Measurements from ENCODE around the gene RNF40. TPM values are rescaled to one million over a fixed set of nuclear protein-coding genes. Genes with fewer than 3 reads are reported as not detected.
A peak's percentile ranks its signal among the peaks of the same experiment; 100 is the strongest.

Gene RNF40
- total and polyA plus RNA-seq, 2 of the 8 experiments (the other 6 are each of a cell fraction or from before 2014, with no cell fraction given): 38.5 to 68.7 TPM

- no peak for TF ChIP-seq RNF2 (IDR thresholded peaks at IDR 0.05; ENCODE audit: borderline replicate concordance, low read depth, low read length, missing control alignments, poor library complexity, severe bottlenecking)
- TF ChIP-seq TBP (IDR thresholded peaks at IDR 0.05; ENCODE audit: low read depth, low read length): peak; percentile 91
- TF ChIP-seq KDM4A (IDR thresholded peaks at IDR 0.05; ENCODE audit: low read depth, low read length, severe bottlenecking): peak; percentile 88
- TF ChIP-seq CREB1 (IDR thresholded peaks at IDR 0.05): no peak; the same call in 1 of the 2 replicates
- TF ChIP-seq CBX5 (IDR thresholded peaks at IDR 0.05; ENCODE audit: low read depth, low read length): no peak
- TF ChIP-seq ATF2 (IDR thresholded peaks at IDR 0.05; ENCODE audit: low read length): no peak
- TF ChIP-seq SIRT6 (IDR thresholded peaks at IDR 0.05; ENCODE audit: low read length): no peak
- TF ChIP-seq, protein P1, sequence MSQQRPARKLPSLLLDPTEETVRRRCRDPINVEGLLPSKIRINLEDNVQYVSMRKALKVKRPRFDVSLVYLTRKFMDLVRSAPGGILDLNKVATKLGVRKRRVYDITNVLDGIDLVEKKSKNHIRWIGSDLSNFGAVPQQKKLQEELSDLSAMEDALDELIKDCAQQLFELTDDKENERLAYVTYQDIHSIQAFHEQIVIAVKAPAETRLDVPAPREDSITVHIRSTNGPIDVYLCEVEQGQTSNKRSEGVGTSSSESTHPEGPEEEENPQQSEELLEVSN (IDR thresholded peaks at IDR 0.05): peak; percentile 50; the same call in 1 of the 2 replicates
- no peak for TF ChIP-seq NRF1 (IDR thresholded peaks at IDR 0.05; ENCODE audit: low read depth, low read length)
- TF ChIP-seq, protein P2, sequence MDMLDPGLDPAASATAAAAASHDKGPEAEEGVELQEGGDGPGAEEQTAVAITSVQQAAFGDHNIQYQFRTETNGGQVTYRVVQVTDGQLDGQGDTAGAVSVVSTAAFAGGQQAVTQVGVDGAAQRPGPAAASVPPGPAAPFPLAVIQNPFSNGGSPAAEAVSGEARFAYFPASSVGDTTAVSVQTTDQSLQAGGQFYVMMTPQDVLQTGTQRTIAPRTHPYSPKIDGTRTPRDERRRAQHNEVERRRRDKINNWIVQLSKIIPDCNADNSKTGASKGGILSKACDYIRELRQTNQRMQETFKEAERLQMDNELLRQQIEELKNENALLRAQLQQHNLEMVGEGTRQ (IDR thresholded peaks at IDR 0.05; ENCODE audit: low read length): no peak
- TF ChIP-seq SAP30 (IDR thresholded peaks at IDR 0.05; ENCODE audit: insufficient read depth, insufficient replicate concordance, low read length): no peak
- TF ChIP-seq RXRA (IDR thresholded peaks at IDR 0.05; ENCODE audit: insufficient read depth, low read depth, low read length): no peak
- peak; percentile 54; the same call in 1 of the 2 replicates for TF ChIP-seq SP1 (IDR thresholded peaks at IDR 0.05; ENCODE audit: low read depth, low read length)
- TF ChIP-seq RFX5 (IDR thresholded peaks at IDR 0.05; ENCODE audit: borderline replicate concordance, low read depth, low read length): no peak
- TF ChIP-seq RAD21 (IDR thresholded peaks at IDR 0.05 in 1 of 2, conservative IDR thresholded peaks at IDR 0.05 in 1 of 2; ENCODE audit: low read depth in 2 of 2, low read length in 2 of 2): peak in 1 of 2 experiments; percentile 17; a peak in 1 of 4 replicates
- no peak for TF ChIP-seq BRCA1 (IDR thresholded peaks at IDR 0.05; ENCODE audit: low read depth, low read length)
- peak; percentile 96 for TF ChIP-seq TAF1 (IDR thresholded peaks at IDR 0.05; ENCODE audit: low read depth, low read length)
- no peak for TF ChIP-seq TCF12 (IDR thresholded peaks at IDR 0.05; ENCODE audit: low read depth, low read length)
- no peak for TF ChIP-seq ASH2L (IDR thresholded peaks at IDR 0.05; ENCODE audit: low read length)
- TF ChIP-seq, protein P3, sequence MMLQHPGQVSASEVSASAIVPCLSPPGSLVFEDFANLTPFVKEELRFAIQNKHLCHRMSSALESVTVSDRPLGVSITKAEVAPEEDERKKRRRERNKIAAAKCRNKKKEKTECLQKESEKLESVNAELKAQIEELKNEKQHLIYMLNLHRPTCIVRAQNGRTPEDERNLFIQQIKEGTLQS (IDR thresholded peaks at IDR 0.05; ENCODE audit: insufficient read depth, low read depth, low read length): no peak
Measured at GRCh38 chr16:30786936-30787612, 25.0 kb downstream of the RNF40 start, which contains the start of gene ZNF629 (continued).

Data from H1 (cell line).